Measurements from ENCODE around the gene ADISSP. TPM values are rescaled to one million over a fixed set of nuclear protein-coding genes. Genes with fewer than 3 reads are reported as not detected.

The ADISSP gene
- total RNA-seq, 1 experiment from 2014 or later = 99.4 TPM

DNA sequence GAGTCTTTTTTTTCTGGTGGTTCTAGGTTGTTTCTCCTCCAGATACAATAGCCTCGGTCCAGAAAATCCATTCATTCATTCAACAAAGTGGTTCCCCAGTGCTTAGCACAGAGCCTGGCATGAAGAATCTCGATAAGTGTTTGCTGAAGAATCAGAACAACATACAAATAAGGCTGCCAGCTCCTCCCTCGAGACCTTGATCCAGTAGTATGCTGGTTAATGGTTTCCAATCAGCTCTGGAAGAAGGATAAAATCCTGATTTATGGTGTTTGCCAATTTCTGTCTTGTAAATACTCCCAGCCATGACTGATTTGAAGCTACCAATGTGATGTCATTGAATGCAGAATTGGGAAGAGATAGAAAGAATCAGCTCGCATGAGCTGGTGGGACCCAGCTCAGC, 31.8 kb downstream of the ADISSP start:
- H3K27me3 ChIP-seq (ENCODE audit: insufficient read depth, low read length) = no peaks in the 10 kb centered on the region
- DNase-seq (ENCODE audit: low read depth, low spot score) = no peak
- H3K9me2 ChIP-seq (ENCODE audit: insufficient read depth) = no peaks in the 10 kb centered on the region
- no peak overlapping the region for H3K4me3 ChIP-seq (replicated peaks in 1 of 2; ENCODE audit: low read depth in 1 of 2, low read length in 2 of 2)
- no peaks in the 10 kb centered on the region for H3K79me2 ChIP-seq (ENCODE audit: insufficient read depth, low read length)
- no peak overlapping the region for H3K4me2 ChIP-seq (ENCODE audit: low read length)
- intact Hi-C loops (cut with micrococcal nuclease) = no loop called here
- no peak overlapping the region for H3K9ac ChIP-seq (ENCODE audit: low read length)
- TF ChIP-seq, protein P1, sequence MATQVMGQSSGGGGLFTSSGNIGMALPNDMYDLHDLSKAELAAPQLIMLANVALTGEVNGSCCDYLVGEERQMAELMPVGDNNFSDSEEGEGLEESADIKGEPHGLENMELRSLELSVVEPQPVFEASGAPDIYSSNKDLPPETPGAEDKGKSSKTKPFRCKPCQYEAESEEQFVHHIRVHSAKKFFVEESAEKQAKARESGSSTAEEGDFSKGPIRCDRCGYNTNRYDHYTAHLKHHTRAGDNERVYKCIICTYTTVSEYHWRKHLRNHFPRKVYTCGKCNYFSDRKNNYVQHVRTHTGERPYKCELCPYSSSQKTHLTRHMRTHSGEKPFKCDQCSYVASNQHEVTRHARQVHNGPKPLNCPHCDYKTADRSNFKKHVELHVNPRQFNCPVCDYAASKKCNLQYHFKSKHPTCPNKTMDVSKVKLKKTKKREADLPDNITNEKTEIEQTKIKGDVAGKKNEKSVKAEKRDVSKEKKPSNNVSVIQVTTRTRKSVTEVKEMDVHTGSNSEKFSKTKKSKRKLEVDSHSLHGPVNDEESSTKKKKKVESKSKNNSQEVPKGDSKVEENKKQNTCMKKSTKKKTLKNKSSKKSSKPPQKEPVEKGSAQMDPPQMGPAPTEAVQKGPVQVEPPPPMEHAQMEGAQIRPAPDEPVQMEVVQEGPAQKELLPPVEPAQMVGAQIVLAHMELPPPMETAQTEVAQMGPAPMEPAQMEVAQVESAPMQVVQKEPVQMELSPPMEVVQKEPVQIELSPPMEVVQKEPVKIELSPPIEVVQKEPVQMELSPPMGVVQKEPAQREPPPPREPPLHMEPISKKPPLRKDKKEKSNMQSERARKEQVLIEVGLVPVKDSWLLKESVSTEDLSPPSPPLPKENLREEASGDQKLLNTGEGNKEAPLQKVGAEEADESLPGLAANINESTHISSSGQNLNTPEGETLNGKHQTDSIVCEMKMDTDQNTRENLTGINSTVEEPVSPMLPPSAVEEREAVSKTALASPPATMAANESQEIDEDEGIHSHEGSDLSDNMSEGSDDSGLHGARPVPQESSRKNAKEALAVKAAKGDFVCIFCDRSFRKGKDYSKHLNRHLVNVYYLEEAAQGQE (IDR thresholded peaks at IDR 0.05; ENCODE audit: low read depth) = no peak
- TF ChIP-seq CEBPB (IDR thresholded peaks at IDR 0.05; ENCODE audit: low read depth) = no peak
- H3K9me3 ChIP-seq (ENCODE audit: control insufficient read depth in 1 of 2, insufficient read depth in 1 of 2, low read depth in 1 of 2, low read length in 2 of 2) = no peaks in the 10 kb centered on the region
- no peak overlapping the region for H2AFZ ChIP-seq (ENCODE audit: low read depth, low read length, poor library complexity, severe bottlenecking)
- no TSS peak for BruUV-seq (replicated peaks)
- ATAC-seq = no peak
- no peak overlapping the region for H3K27ac ChIP-seq (ENCODE audit: low read depth, low read length)
- H3K4me1 ChIP-seq (ENCODE audit: control insufficient read depth in 1 of 2, insufficient read depth in 2 of 2, low read length in 2 of 2) = peaks cover 3 to 11% of the 10 kb centered on the region in 2 experiments
- CTCF ChIA-PET = no interaction called here
- RAD21 ChIA-PET (ENCODE audit: low non-redundant PET in 1 of 2, low total read pairs in 2 of 2, uncharacterized antibody in 2 of 2, unreplicated experiment in 2 of 2) = no interaction called here
- POLR2A ChIA-PET = no interaction called here
- H4K20me1 ChIP-seq (ENCODE audit: insufficient read depth) = no peaks in the 10 kb centered on the region
- H3K36me3 ChIP-seq (ENCODE audit: control insufficient read depth in 1 of 2, insufficient read depth in 2 of 2, low read length in 2 of 2) = no peaks in the 10 kb centered on the region

DNA sequence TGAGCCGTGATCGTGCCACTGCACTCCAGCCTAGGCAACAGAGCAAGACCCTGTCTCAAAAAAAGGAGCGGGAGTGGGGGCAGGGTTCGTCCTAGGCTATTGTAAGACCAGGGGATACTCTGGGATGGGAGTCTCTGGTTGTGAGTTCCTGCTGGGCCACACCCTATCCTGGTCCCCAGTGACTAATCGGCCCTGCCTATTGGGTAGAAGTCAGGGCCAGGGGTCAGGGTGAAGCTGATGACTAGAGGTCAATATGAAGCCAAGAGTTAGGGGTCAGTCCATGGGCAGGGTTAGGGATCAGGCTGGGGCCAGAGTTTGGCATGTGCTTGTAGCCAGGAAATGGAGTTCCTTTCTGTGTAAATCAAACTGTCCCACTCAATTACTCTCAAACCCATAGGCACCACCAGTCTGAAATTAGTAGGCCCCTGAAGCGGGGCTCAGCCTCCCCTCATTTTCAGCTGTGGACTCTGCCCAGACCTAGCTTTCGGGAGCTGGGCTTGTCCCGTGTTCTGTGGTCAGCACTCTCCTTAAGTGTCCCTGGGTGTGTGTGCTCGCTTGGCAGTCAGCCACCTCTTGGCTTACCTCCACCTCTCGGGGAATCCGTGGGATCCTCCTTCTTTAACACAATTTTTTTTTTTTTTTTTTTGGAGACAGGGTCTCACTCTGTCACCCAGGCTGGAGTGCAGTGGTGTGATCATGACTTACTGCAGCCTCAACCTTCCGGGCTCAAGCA, 33.3 kb downstream of the ADISSP start:
- no peak overlapping the region for H3K4me3 ChIP-seq (replicated peaks in 1 of 2; ENCODE audit: low read depth in 1 of 2, low read length in 2 of 2)
- ChIA-PET RAD21 (ENCODE audit: low non-redundant PET in 1 of 2, low total read pairs in 2 of 2, uncharacterized antibody in 2 of 2, unreplicated experiment in 2 of 2) (no interaction called here), CTCF (no interaction called here), POLR2A (interaction anchor here (1.0 kb wide), 1 partner anchor 31 kb away, joined by 4 read pairs; no protein-coding TSS in a partner anchor)
- no peak overlapping the region for H2AFZ ChIP-seq (ENCODE audit: low read depth, low read length, poor library complexity, severe bottlenecking)
- no peaks in the 10 kb centered on the region for H4K20me1 ChIP-seq (ENCODE audit: insufficient read depth)
- no peak overlapping the region for H3K9ac ChIP-seq (ENCODE audit: low read length)
- no TSS peak for BruUV-seq (replicated peaks)
- peaks cover 3 to 11% of the 10 kb centered on the region in 2 experiments for H3K4me1 ChIP-seq (ENCODE audit: control insufficient read depth in 1 of 2, insufficient read depth in 2 of 2, low read length in 2 of 2)
- no peaks in the 10 kb centered on the region for H3K9me2 ChIP-seq (ENCODE audit: insufficient read depth)
- intact Hi-C loops (cut with micrococcal nuclease) = no loop called here
- peak; percentile 43; the same call in 1 of the 2 replicates for ATAC-seq
- H3K4me2 ChIP-seq (ENCODE audit: low read length) = peak overlapping the region; percentile 35; the same call in 1 of the 2 replicates
- no peaks in the 10 kb centered on the region for H3K79me2 ChIP-seq (ENCODE audit: insufficient read depth, low read length)
- H3K27me3 ChIP-seq (ENCODE audit: insufficient read depth, low read length) = no peaks in the 10 kb centered on the region
- no peaks in the 10 kb centered on the region for H3K9me3 ChIP-seq (ENCODE audit: control insufficient read depth in 1 of 2, insufficient read depth in 1 of 2, low read depth in 1 of 2, low read length in 2 of 2)
- DNase-seq (ENCODE audit: low read depth, low spot score) = no peak
- H3K36me3 ChIP-seq (ENCODE audit: control insufficient read depth in 1 of 2, insufficient read depth in 2 of 2, low read length in 2 of 2) = no peaks in the 10 kb centered on the region
- H3K27ac ChIP-seq (ENCODE audit: low read depth, low read length) = no peak overlapping the region
- TF ChIP-seq SIN3A (IDR thresholded peaks at IDR 0.05; ENCODE audit: low read depth) (no peak), TCF7L2 (IDR thresholded peaks at IDR 0.05; ENCODE audit: borderline replicate concordance, extremely low read depth, insufficient read depth, insufficient read length) (no peak), CBX3 (IDR thresholded peaks at IDR 0.05; ENCODE audit: low read depth) (no peak), POLR2A (IDR thresholded peaks at IDR 0.05; ENCODE audit: borderline replicate concordance, extremely low read depth, insufficient read depth, insufficient read length) (no peak), ZFX (IDR thresholded peaks at IDR 0.05) (no peak)
- TF ChIP-seq, protein P2, sequence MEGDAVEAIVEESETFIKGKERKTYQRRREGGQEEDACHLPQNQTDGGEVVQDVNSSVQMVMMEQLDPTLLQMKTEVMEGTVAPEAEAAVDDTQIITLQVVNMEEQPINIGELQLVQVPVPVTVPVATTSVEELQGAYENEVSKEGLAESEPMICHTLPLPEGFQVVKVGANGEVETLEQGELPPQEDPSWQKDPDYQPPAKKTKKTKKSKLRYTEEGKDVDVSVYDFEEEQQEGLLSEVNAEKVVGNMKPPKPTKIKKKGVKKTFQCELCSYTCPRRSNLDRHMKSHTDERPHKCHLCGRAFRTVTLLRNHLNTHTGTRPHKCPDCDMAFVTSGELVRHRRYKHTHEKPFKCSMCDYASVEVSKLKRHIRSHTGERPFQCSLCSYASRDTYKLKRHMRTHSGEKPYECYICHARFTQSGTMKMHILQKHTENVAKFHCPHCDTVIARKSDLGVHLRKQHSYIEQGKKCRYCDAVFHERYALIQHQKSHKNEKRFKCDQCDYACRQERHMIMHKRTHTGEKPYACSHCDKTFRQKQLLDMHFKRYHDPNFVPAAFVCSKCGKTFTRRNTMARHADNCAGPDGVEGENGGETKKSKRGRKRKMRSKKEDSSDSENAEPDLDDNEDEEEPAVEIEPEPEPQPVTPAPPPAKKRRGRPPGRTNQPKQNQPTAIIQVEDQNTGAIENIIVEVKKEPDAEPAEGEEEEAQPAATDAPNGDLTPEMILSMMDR (IDR thresholded peaks at IDR 0.05 in 2 of 3, conservative IDR thresholded peaks at IDR 0.05 in 1 of 3; ENCODE audit: borderline replicate concordance in 1 of 3, insufficient read depth in 1 of 3, low read depth in 2 of 3, low read length in 2 of 3) = no peak
- TF ChIP-seq, protein P3, sequence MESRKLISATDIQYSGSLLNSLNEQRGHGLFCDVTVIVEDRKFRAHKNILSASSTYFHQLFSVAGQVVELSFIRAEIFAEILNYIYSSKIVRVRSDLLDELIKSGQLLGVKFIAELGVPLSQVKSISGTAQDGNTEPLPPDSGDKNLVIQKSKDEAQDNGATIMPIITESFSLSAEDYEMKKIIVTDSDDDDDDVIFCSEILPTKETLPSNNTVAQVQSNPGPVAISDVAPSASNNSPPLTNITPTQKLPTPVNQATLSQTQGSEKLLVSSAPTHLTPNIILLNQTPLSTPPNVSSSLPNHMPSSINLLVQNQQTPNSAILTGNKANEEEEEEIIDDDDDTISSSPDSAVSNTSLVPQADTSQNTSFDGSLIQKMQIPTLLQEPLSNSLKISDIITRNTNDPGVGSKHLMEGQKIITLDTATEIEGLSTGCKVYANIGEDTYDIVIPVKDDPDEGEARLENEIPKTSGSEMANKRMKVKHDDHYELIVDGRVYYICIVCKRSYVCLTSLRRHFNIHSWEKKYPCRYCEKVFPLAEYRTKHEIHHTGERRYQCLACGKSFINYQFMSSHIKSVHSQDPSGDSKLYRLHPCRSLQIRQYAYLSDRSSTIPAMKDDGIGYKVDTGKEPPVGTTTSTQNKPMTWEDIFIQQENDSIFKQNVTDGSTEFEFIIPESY (IDR thresholded peaks at IDR 0.05; ENCODE audit: extremely low read depth, insufficient replicate concordance, low read length) = no peak

All from HCT116 (cell line).